Neural cell (in vitro differentiated cells): ENCODE measurements around the gene ULK3.
"Not testable (repeated sequence)": the region's sequence is repeated elsewhere in the genome, so short reads cannot be mapped to it uniquely, and the experiment has no call there.

Experiments
- EP300 ChIP-seq: fragments of 450-650 bp; conservative IDR thresholded peaks from 2 replicates; pipeline ENCODE4 v1.6.1; 2014; ENCODE audit warnings: antibody characterized with exemption, mild to moderate bottlenecking, moderate library complexity; ENCODE audit not compliant: poor library complexity, severe bottlenecking
- EZH2 ChIP-seq: fragments of 200-600, 300-800 bp; shearing (Covaris generic), sonication (generic); IDR thresholded peaks from 2 replicates; pipeline ENCODE4 v1.6.1; 2014; ENCODE audit warnings: antibody characterized with exemption, low read length, borderline replicate concordance, mild to moderate bottlenecking; ENCODE audit not compliant: insufficient read depth, poor library complexity, severe bottlenecking
- POLR2AphosphoS5 ChIP-seq: IDR thresholded peaks from 2 replicates; pipeline ENCODE4 v1.6.1; 2012
- TF ChIP-seq, protein P1 (sequence below): fragments of 450-650 bp; IDR thresholded peaks from 2 replicates; pipeline ENCODE4 v1.5.1; 2014; ENCODE audit warnings: antibody characterized with exemption, mild to moderate bottlenecking, moderate library complexity; ENCODE audit not compliant: poor library complexity, severe bottlenecking

DNA sequence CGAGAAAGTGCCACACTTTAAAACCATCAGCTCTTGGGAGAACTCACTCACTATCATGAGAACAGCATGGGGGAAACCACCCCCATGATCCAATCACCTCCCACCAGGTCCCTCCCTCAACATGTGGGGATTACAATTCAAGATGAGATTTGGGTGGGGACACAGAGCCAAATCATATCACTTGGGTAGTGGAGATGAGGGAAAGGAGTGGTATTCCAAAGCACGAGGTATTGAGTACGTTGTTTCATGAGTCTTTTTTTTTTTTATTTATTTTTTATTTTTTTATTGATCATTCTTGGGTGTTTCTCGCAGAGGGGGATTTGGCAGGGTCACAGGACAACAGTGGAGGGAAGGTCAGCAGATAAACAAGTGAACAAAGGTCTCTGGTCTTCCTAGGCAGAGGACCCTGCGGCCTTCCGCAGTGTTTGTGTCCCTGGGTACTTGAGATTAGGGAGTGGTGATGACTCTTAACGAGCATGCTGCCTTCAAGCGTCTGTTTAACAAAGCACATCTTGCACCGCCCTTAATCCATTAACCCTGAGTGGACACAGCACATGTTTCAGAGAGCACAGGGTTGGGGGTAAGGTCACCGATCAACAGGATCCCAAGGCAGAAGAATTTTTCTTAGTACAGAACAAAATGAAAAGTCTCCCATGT lies 44.7 kb upstream of the ULK3 start:
- TF ChIP-seq, protein P1, sequence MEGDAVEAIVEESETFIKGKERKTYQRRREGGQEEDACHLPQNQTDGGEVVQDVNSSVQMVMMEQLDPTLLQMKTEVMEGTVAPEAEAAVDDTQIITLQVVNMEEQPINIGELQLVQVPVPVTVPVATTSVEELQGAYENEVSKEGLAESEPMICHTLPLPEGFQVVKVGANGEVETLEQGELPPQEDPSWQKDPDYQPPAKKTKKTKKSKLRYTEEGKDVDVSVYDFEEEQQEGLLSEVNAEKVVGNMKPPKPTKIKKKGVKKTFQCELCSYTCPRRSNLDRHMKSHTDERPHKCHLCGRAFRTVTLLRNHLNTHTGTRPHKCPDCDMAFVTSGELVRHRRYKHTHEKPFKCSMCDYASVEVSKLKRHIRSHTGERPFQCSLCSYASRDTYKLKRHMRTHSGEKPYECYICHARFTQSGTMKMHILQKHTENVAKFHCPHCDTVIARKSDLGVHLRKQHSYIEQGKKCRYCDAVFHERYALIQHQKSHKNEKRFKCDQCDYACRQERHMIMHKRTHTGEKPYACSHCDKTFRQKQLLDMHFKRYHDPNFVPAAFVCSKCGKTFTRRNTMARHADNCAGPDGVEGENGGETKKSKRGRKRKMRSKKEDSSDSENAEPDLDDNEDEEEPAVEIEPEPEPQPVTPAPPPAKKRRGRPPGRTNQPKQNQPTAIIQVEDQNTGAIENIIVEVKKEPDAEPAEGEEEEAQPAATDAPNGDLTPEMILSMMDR = not testable (repeated sequence)
- TF ChIP-seq EZH2, EP300, POLR2AphosphoS5: not testable (repeated sequence)
